NB4 (cell line): ENCODE results near the gene ZNF641.

Source experiments
- CTCF ChIP-seq: IDR thresholded peaks from one replicate; pipeline ENCODE4 v1.5.1; 2012; ENCODE audit warnings: low read depth, low read length
- POLR2A ChIP-seq: IDR thresholded peaks from 2 replicates; pipeline ENCODE4 v1.6.1; 2011; ENCODE audit warnings: mild to moderate bottlenecking; ENCODE audit not compliant: insufficient read length; ENCODE audit errors: extremely low read depth

GRCh38 chr12:48374164-48374563, 23.4 kb upstream of the ZNF641 start:
- TF ChIP-seq CTCF (no peak), POLR2A (no peak)
